ENCODE results near the gene ESCO1. TPM values are rescaled to one million over a fixed set of nuclear protein-coding genes. Genes with fewer than 3 reads are reported as not detected.
A peak's percentile ranks its signal among the peaks of the same experiment; 100 is the strongest.
"Not testable (repeated sequence)": the region's sequence is repeated elsewhere in the genome, so short reads cannot be mapped to it uniquely, and the experiment has no call there.

Gene ESCO1, protein sequence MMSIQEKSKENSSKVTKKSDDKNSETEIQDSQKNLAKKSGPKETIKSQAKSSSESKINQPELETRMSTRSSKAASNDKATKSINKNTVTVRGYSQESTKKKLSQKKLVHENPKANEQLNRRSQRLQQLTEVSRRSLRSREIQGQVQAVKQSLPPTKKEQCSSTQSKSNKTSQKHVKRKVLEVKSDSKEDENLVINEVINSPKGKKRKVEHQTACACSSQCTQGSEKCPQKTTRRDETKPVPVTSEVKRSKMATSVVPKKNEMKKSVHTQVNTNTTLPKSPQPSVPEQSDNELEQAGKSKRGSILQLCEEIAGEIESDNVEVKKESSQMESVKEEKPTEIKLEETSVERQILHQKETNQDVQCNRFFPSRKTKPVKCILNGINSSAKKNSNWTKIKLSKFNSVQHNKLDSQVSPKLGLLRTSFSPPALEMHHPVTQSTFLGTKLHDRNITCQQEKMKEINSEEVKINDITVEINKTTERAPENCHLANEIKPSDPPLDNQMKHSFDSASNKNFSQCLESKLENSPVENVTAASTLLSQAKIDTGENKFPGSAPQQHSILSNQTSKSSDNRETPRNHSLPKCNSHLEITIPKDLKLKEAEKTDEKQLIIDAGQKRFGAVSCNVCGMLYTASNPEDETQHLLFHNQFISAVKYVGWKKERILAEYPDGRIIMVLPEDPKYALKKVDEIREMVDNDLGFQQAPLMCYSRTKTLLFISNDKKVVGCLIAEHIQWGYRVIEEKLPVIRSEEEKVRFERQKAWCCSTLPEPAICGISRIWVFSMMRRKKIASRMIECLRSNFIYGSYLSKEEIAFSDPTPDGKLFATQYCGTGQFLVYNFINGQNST
- total RNA-seq: 10 to 100 TPM; 19.1 to 21.2 TPM
- 10 to 100 TPM in 1 of 2 donors, 1 to 10 TPM in 1; 7.2 to 12.4 TPM for polyA plus RNA-seq
- long read RNA-seq, donor 1, partial matches to known transcripts: 30 of 34 reads
- long read RNA-seq, donor 1, other reads (novel, unspliced or antisense): 4 of 34 reads
- long read RNA-seq, donor 2, full-length matches to known transcripts: 1 of 15 reads
- long read RNA-seq, donor 2, partial matches to known transcripts: 8 of 15 reads
- long read RNA-seq, donor 2, other reads (novel, unspliced or antisense): 6 of 15 reads

DNA sequence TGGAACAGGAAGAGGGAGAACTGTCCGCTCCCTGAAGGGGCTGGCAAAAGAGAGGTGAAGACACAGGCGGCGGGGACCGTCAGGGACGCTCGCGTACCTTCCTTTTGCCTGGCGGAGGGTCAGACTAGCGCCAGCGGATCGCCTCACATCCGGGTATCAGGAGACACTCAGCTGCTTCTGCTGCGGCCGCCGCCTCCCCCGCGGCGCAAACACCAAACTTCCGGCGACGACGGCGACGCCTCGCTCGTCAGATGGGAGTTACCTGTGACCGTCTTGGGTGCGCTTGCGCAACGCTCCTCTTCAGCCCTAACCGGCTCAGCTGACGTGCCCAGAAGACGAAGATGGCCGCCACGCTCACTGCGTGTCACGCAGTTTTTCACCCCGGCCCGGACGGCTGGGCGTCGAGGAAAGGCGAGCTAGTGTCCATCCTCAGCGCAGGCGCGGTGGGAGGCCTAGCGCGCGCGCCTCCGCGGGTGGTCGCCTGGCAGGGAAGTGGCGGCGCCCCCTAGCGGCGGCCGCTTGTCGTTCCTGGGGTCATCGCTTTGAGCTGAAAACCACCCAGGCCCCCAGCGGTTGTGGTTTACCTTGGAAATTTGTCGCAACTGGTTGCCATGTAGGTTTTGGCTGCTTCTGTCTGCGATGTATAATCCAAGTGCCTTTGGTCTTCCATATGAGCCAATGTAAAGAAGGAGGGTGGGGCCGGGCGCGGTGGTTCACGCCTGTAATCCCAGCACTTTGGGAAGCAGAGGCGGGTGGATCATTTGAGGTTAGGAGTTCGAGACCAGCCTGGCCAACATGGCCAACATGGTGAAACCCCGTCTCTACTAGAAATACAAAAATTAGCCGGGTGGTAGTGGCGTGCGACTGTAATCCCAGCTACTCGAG is at the start of gene ESCO1:
TSS of gene ESCO1 (minus strand) at position 179 of the 885 bp plus-strand sequence. CDS start 25,861 bp downstream, outside the sequence.
- peak; percentile 97 for DNase-seq
- Histone ChIP-seq H3K36me3 (ENCODE audit: control insufficient read depth in 1 of 2, insufficient read depth in 2 of 2, low read length in 1 of 2) (no peaks in the 10 kb centered on the region), H3K4me3 (ENCODE audit: low read length in 2 of 2) (peak within 1 kb of the TSS; percentile 79 to 88), H3K27ac (ENCODE audit: low read depth in 1 of 2, low read length in 2 of 2) (peak within 1 kb of the TSS; percentile 74 to 87), H3K4me1 (ENCODE audit: control insufficient read depth in 1 of 2, insufficient read depth in 2 of 2, low read length in 2 of 2) (no peaks in the 10 kb centered on the region), H3K9me3 (ENCODE audit: control insufficient read depth, low read length) (no peaks in the 10 kb centered on the region), H3K27me3 (ENCODE audit: control insufficient read depth in 1 of 2, insufficient read depth in 2 of 2, low read length in 1 of 2) (no peaks in the 10 kb centered on the region)
- peak; percentile 94 for ATAC-seq (ENCODE audit: low FRiP score)
- 4 to 5% methylated on average over 69 to 74 of the region's 74 CpGs for WGBS, 2 donors
- intact Hi-C loops (cut with DNase I): loop anchor here (5.0 to 10.0 kb wide), 4 partner anchors 113 to 406 kb away; partner anchors contain the start of gene MIB1 (in 1 of the 2)

DNA sequence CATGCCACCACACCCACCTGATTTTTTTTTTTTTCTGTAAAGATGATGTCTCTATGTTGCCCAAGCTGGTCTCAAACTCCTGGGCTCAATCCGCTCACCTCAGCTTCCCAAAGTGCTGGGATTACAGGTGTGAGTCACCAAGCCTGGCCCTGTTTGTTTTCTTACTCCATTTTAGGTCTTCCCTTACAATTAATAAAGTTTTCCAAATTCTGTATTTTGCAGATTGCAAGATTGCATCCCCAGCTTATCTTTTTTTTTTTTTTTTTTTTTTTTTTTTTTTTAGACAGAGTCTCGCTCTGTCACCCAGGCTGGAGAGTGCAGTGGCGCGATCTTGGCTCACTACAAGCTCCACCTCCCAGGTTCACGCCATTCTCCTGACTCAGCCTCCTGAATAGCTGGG is 39.9 kb upstream of the ESCO1 start:
- H3K27ac ChIP-seq (ENCODE audit: low read depth in 1 of 2, low read length in 2 of 2); ATAC-seq (ENCODE audit: low FRiP score); H3K4me1 ChIP-seq (ENCODE audit: control insufficient read depth in 1 of 2, insufficient read depth in 2 of 2, low read length in 2 of 2); H3K9me3 ChIP-seq (ENCODE audit: control insufficient read depth, low read length); intact Hi-C loops (cut with DNase I); H3K27me3 ChIP-seq (ENCODE audit: control insufficient read depth in 1 of 2, insufficient read depth in 2 of 2, low read length in 1 of 2); H3K36me3 ChIP-seq (ENCODE audit: control insufficient read depth in 1 of 2, insufficient read depth in 2 of 2, low read length in 1 of 2); H3K4me3 ChIP-seq (ENCODE audit: low read length in 2 of 2); DNase-seq: not testable (repeated sequence)
- WGBS, 2 donors: 97% methylated on average over 5 of the region's 5 CpGs

DNA sequence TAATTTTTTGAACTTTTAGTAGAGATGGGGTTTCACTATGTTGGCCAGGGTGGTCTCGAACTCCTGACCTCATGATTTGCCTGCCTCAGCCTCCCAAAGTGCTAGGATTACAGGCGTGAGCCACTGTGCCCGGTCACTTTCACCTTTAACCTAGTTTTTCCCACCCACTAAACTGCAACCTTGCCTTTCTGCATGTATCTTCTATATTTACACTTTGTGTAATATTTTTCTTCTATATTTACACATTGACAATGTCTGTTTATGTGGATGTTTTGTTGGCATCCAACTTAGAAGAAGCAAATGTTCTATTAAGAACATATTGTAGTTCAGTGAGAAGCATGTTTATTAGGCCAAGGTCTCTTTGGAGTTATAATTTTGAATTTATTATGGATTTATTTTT is 38.3 kb upstream of the ESCO1 start:
- ATAC-seq (ENCODE audit: low FRiP score) (no peak), DNase-seq (no peak)
- H3K36me3 ChIP-seq (ENCODE audit: control insufficient read depth in 1 of 2, insufficient read depth in 2 of 2, low read length in 1 of 2): no peaks in the 10 kb centered on the region
- no peak overlapping the region for H3K27ac ChIP-seq (ENCODE audit: low read depth in 1 of 2, low read length in 2 of 2)
- no peaks in the 10 kb centered on the region for H3K9me3 ChIP-seq (ENCODE audit: control insufficient read depth, low read length)
- 91 to 92% methylated on average over 3 of the region's 3 CpGs for WGBS, 2 donors
- no peak overlapping the region for H3K4me3 ChIP-seq (ENCODE audit: low read length in 2 of 2)
- intact Hi-C loops (cut with DNase I): loop anchor here in 1 of 2 donors (10.0 kb wide), 1 partner anchor 216 kb away; no protein-coding TSS in a partner anchor
- H3K4me1 ChIP-seq (ENCODE audit: control insufficient read depth in 1 of 2, insufficient read depth in 2 of 2, low read length in 2 of 2): no peaks in the 10 kb centered on the region
- H3K27me3 ChIP-seq (ENCODE audit: control insufficient read depth in 1 of 2, insufficient read depth in 2 of 2, low read length in 1 of 2): no peaks in the 10 kb centered on the region

DNA sequence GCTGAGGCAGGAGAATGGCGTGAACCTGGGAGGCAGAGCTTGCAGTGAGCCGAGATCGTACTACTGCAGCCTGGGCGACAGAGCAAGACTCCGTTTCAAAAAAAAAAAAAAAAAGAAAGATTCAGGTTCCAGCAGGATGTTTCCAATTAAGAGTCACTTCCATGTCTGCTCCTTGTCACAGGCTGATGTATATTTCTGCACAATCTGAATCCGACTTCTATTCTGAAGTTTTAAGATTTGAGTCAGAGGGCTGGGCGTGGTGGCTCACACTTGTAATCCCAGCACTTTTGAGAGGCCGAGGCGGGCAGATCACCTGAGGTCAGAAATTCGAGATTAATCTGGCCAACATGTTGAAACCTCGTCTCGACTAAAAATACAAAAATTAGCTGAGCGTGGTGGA is 36.3 kb upstream of the ESCO1 start:
- Histone ChIP-seq H3K27me3 (ENCODE audit: control insufficient read depth in 1 of 2, insufficient read depth in 2 of 2, low read length in 1 of 2) (no peaks in the 10 kb centered on the region), H3K4me1 (ENCODE audit: control insufficient read depth in 1 of 2, insufficient read depth in 2 of 2, low read length in 2 of 2) (no peaks in the 10 kb centered on the region), H3K36me3 (ENCODE audit: control insufficient read depth in 1 of 2, insufficient read depth in 2 of 2, low read length in 1 of 2) (no peaks in the 10 kb centered on the region), H3K27ac (ENCODE audit: low read depth in 1 of 2, low read length in 2 of 2) (no peak overlapping the region), H3K4me3 (ENCODE audit: low read length in 2 of 2) (no peak overlapping the region), H3K9me3 (ENCODE audit: control insufficient read depth, low read length) (no peaks in the 10 kb centered on the region)
- intact Hi-C loops (cut with DNase I): loop anchor here in 1 of 2 donors (10.0 kb wide), 1 partner anchor 218 kb away; no protein-coding TSS in a partner anchor
- no peak for DNase-seq
- WGBS, 2 donors: 92% methylated on average over 13 of the region's 13 CpGs
- no peak for ATAC-seq (ENCODE audit: low FRiP score)

DNA sequence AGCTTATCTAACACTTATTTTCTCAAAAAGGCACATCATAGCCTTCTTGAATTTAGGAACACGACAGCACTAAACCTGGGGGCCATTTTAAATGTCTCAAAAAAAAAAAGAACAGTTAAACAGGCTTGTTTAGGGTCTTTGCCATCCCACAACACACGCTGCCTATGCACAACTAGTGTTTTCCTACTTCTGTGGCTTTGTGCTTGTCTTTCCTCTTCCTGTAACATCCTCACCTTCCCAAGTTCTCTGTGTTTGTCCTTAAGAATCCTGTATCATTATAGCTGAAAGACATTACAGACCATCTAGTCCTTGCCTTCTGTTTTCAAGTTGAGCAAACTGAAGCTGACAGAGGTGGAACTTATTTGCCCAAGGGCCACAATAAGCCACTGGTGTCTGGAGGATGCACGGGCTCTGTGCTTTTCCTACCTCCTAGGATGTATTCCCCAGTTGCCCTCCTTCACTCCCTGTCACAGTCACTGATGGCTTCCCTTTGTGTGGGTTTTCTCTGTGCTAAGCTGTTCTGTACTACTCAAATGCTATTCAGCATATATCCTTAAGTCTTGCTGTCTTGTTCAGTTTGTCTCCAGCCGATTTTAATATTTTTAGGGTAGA is 34.2 kb upstream of the ESCO1 start:
- no peak overlapping the region for H3K27ac ChIP-seq (ENCODE audit: low read depth in 1 of 2, low read length in 2 of 2)

DNA sequence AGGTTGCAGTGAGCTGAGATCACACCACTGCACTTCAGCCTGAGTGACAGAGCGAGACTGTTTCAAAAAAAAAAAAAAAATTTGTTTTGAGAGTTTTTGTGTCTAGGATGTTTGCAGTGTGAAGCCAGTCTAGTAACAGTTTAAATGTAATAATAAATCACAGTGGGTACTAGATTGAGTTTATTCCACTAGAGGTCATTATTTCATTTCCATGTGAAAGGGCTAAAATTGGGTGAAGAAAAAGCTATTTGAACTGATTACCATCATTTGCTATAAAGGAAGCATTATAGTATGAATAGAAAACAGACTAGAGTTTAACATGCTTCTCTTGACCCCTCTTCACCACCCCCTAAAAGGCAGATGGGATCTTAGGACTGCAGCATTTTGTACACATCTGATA is 31.9 kb upstream of the ESCO1 start:
- DNase-seq (no peak), ATAC-seq (ENCODE audit: low FRiP score) (no peak)
- WGBS, 2 donors: 95 to 97% methylated on average over 1 of the region's 1 CpG
- no peak overlapping the region for H3K4me3 ChIP-seq (ENCODE audit: low read length in 2 of 2)
- H3K9me3 ChIP-seq (ENCODE audit: control insufficient read depth, low read length): no peaks in the 10 kb centered on the region
- no peaks in the 10 kb centered on the region for H3K27me3 ChIP-seq (ENCODE audit: control insufficient read depth in 1 of 2, insufficient read depth in 2 of 2, low read length in 1 of 2)
- H3K4me1 ChIP-seq (ENCODE audit: control insufficient read depth in 1 of 2, insufficient read depth in 2 of 2, low read length in 2 of 2): no peaks in the 10 kb centered on the region
- intact Hi-C loops (cut with DNase I): loop anchor here in 1 of 2 donors (10.0 kb wide), 1 partner anchor 222 kb away; no protein-coding TSS in a partner anchor
- H3K36me3 ChIP-seq (ENCODE audit: control insufficient read depth in 1 of 2, insufficient read depth in 2 of 2, low read length in 1 of 2): peaks cover 2 to 3% of the 10 kb centered on the region in 2 donors
- no peak overlapping the region for H3K27ac ChIP-seq (ENCODE audit: low read depth in 1 of 2, low read length in 2 of 2)

More for the DNA sequence above, 34.2 kb upstream of the ESCO1 start:
- Histone ChIP-seq H3K9me3 (ENCODE audit: control insufficient read depth, low read length) (no peaks in the 10 kb centered on the region), H3K27me3 (ENCODE audit: control insufficient read depth in 1 of 2, insufficient read depth in 2 of 2, low read length in 1 of 2) (no peaks in the 10 kb centered on the region), H3K36me3 (ENCODE audit: control insufficient read depth in 1 of 2, insufficient read depth in 2 of 2, low read length in 1 of 2) (peaks cover 0 to 3% of the 10 kb centered on the region in 2 donors), H3K4me3 (ENCODE audit: low read length in 2 of 2) (no peak overlapping the region), H3K4me1 (ENCODE audit: control insufficient read depth in 1 of 2, insufficient read depth in 2 of 2, low read length in 2 of 2) (no peaks in the 10 kb centered on the region)
- WGBS, 2 donors: 83 to 88% methylated on average over 4 of the region's 4 CpGs
- DNase-seq (no peak), ATAC-seq (ENCODE audit: low FRiP score) (no peak)
- intact Hi-C loops (cut with DNase I): loop anchor here in 1 of 2 donors (10.0 kb wide), 1 partner anchor 220 kb away; no protein-coding TSS in a partner anchor

DNA sequence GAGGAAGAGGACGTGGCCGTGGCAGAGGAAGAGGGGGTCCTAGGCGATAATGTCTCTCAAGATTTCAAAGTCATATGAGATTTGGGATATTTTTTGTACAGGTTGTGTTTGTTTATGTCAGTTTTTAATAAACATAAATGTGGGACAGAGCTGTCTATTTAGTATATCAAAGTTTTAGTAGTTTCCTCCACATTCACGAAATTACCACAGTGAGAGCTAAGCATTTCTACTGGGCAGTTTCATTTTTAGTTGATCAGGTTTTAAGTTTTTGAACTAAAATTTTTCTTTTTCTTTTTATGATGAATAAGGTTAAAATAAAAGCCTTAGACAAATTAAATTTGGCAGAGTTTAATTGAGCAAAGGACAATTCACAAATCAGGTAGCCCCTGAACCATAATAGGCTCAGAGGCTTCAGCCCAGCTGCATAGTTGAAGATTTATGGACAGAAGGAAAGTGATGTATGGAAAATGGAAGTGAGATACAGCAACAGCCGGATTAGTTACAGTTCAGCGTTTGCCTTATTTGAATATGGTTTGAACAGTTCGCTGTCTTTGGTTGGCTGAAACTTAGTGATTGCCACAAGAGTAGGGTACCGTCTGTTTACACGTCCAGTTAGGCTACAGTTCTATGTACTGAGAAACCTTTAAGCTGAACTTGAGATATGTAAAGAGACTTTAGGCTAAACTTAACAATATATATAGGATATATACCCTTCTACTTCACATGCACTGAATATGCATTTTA is 28.8 kb upstream of the ESCO1 start:
- intact Hi-C loops (cut with DNase I): loop anchor here in 1 of 2 donors (10.0 kb wide), 1 partner anchor 46 kb away; no protein-coding TSS in a partner anchor
- Histone ChIP-seq H3K27ac (ENCODE audit: low read depth in 1 of 2, low read length in 2 of 2) (no peak overlapping the region), H3K4me3 (ENCODE audit: low read length in 2 of 2) (no peak overlapping the region), H3K4me1 (ENCODE audit: control insufficient read depth in 1 of 2, insufficient read depth in 2 of 2, low read length in 2 of 2) (no peaks in the 10 kb centered on the region), H3K9me3 (ENCODE audit: control insufficient read depth, low read length) (no peaks in the 10 kb centered on the region), H3K27me3 (ENCODE audit: control insufficient read depth in 1 of 2, insufficient read depth in 2 of 2, low read length in 1 of 2) (no peaks in the 10 kb centered on the region), H3K36me3 (ENCODE audit: control insufficient read depth in 1 of 2, insufficient read depth in 2 of 2, low read length in 1 of 2) (peaks cover 2 to 6% of the 10 kb centered on the region in 2 donors)
- DNase-seq (no peak), ATAC-seq (ENCODE audit: low FRiP score) (no peak)
- 85 to 90% methylated on average over 9 of the region's 9 CpGs for WGBS, 2 donors

Measured in aorta (tissue), 5 donors.